Brain microvascular endothelial cell (primary cell): Measurements from ENCODE around the gene CACNB2.

ENCODE experiments used
- DNase-seq: peaks from one replicate; pipeline ENCODE4 v3.0.0-alpha.2; 2020
- H3K27ac ChIP-seq: fragments of 250-450 bp; sonication (Bioruptor Pico); 2 replicates; pipeline ENCODE4 v1.5.1; 2020; ENCODE audit warnings: mild to moderate bottlenecking, moderate library complexity
- H3K27me3 ChIP-seq: fragments of 250-450 bp; sonication (Bioruptor Pico); replicated peaks from 2 replicates; pipeline ENCODE4 v1.5.1; 2020; ENCODE audit warnings: mild to moderate bottlenecking
- H3K36me3 ChIP-seq: fragments of 250-450 bp; sonication (Bioruptor Pico); replicated peaks from 2 replicates; pipeline ENCODE4 v1.5.1; 2020; ENCODE audit warnings: mild to moderate bottlenecking
- H3K4me3 ChIP-seq: 2 replicates; pipeline ENCODE4 v1.5.1; 2011; ENCODE audit warnings: low read depth, mild to moderate bottlenecking, control low read depth, low read length, moderate library complexity
- CTCF ChIP-seq: IDR thresholded peaks from 2 replicates; pipeline ENCODE4 v1.5.1; 2011; ENCODE audit warnings: low read depth, mild to moderate bottlenecking, moderate library complexity, low read length, control low read depth, inconsistent platforms; ENCODE audit errors: missing control alignments
- in situ Hi-C: cut with HindIII; loops from 2 replicates; pipeline ENCODE4 v1.10.0; 2017; ENCODE audit warnings: low sequenced_read_pairs, low pct_ligation_motif_present

The CACNB2 gene

GRCh38 chr10:18196806-18197550, 56.8 kb downstream of the CACNB2 start:
- DNase-seq, result no peak
- H3K4me3 ChIP-seq, result no peak overlapping the region
- no peaks in the 10 kb centered on the region for H3K36me3 ChIP-seq
- H3K27ac ChIP-seq, result no peak overlapping the region
- in situ Hi-C loops, result no loop called here
- TF ChIP-seq CTCF, result no peak
- H3K27me3 ChIP-seq, result no peaks in the 10 kb centered on the region

GRCh38 chr10:18197706-18198105, 57.5 kb downstream of the CACNB2 start:
- TF ChIP-seq CTCF, result no peak
- no peak overlapping the region for H3K4me3 ChIP-seq
- H3K36me3 ChIP-seq, result no peaks in the 10 kb centered on the region
- in situ Hi-C loops, result no loop called here
- no peak for DNase-seq
- H3K27ac ChIP-seq, result no peak overlapping the region
- H3K27me3 ChIP-seq, result no peaks in the 10 kb centered on the region

GRCh38 chr10:18201877-18202276, 61.7 kb downstream of the CACNB2 start:
- in situ Hi-C loops, result no loop called here
- no peak for DNase-seq

GRCh38 chr10:18202680-18203460, 62.6 kb downstream of the CACNB2 start:
- DNase-seq, result no peak
- H3K4me3 ChIP-seq, result no peak overlapping the region
- in situ Hi-C loops, result no loop called here
- TF ChIP-seq CTCF, result no peak
- H3K27ac ChIP-seq, result no peak overlapping the region
- H3K27me3 ChIP-seq, result no peaks in the 10 kb centered on the region
- H3K36me3 ChIP-seq, result no peaks in the 10 kb centered on the region

More at GRCh38 chr10:18201877-18202276, 61.7 kb downstream of the CACNB2 start:
- H3K4me3 ChIP-seq, result no peak overlapping the region
- H3K27ac ChIP-seq, result no peak overlapping the region
- no peak for TF ChIP-seq CTCF
- no peaks in the 10 kb centered on the region for H3K36me3 ChIP-seq
- no peaks in the 10 kb centered on the region for H3K27me3 ChIP-seq

GRCh38 chr10:18203471-18203870, 63.2 kb downstream of the CACNB2 start:
- in situ Hi-C loops, result no loop called here
- no peak for DNase-seq
- TF ChIP-seq CTCF, result no peak
- Histone ChIP-seq H3K27me3 (no peaks in the 10 kb centered on the region), H3K27ac (no peak overlapping the region), H3K36me3 (no peaks in the 10 kb centered on the region), H3K4me3 (no peak overlapping the region)
